ENCODE results near the gene GTF2E1.

The GTF2E1 gene

GRCh38 chr3:120743556-120744195 is 1.1 kb downstream of the GTF2E1 start:
- 17% methylated on average over 3 of the region's 6 CpGs for WGBS
- H2AFZ ChIP-seq (ENCODE audit: low read depth, low read length) = no peak overlapping the region

GRCh38 chr3:120745466-120745865 is 2.9 kb downstream of the GTF2E1 start:
- H3K14ac ChIP-seq (ENCODE audit: low read length in 2 of 2) = no peak overlapping the region
- no peak for DNase-seq
- H3K4ac ChIP-seq (ENCODE audit: low read depth in 1 of 2, low read length in 2 of 2) = no peak overlapping the region
- no peak overlapping the region for H2AFZ ChIP-seq (ENCODE audit: low read depth, low read length)
- H3K36me3 ChIP-seq (ENCODE audit: control insufficient read depth in 1 of 2, insufficient read depth in 2 of 2, low read depth in 1 of 2, low read length in 2 of 2) = peaks cover 0 to 3% of the 10 kb centered on the region in 2 experiments
- H3K79me1 ChIP-seq (replicated peaks; ENCODE audit: low read length, poor library complexity, severe bottlenecking) = peaks cover 14% of the 10 kb centered on the region
- no peak overlapping the region for H2BK5ac ChIP-seq (ENCODE audit: low read depth, low read length, poor library complexity, severe bottlenecking)
- no peak overlapping the region for H2BK12ac ChIP-seq (ENCODE audit: low read length in 2 of 2)
- H3K23ac ChIP-seq (ENCODE audit: low read length in 2 of 2) = no peak overlapping the region
- no peak overlapping the region for H3K4me2 ChIP-seq (ENCODE audit: low read length, poor library complexity, severe bottlenecking)
- no peaks in the 10 kb centered on the region for H3K9me3 ChIP-seq (ENCODE audit: control insufficient read depth, low read length)
- H4K8ac ChIP-seq (ENCODE audit: low read length) = no peak overlapping the region
- 98% methylated on average over 3 of the region's 3 CpGs for WGBS
- peaks cover 5% of the 10 kb centered on the region for H3K4me1 ChIP-seq (ENCODE audit: control insufficient read depth, insufficient read depth, low read depth, low read length)
- no peak overlapping the region for H2AK5ac ChIP-seq (ENCODE audit: low read length, severe bottlenecking)
- H4K91ac ChIP-seq (ENCODE audit: low read length) = no peak overlapping the region
- H3K27me3 ChIP-seq (ENCODE audit: control insufficient read depth in 1 of 2, insufficient read depth in 1 of 2, low read length in 2 of 2) = no peaks in the 10 kb centered on the region
- no peak overlapping the region for H2BK15ac ChIP-seq (ENCODE audit: low read depth, poor library complexity, severe bottlenecking)
- no peak overlapping the region for H3K4me3 ChIP-seq (ENCODE audit: insufficient read depth in 1 of 2, low read depth in 1 of 2, low read length in 2 of 2)
- no peak overlapping the region for H2BK120ac ChIP-seq (ENCODE audit: low read depth, low read length)
- H3K18ac ChIP-seq (ENCODE audit: low read depth in 1 of 2, low read length in 2 of 2) = no peak overlapping the region
- no peak overlapping the region for H3K9ac ChIP-seq (ENCODE audit: low read length)
- H3K27ac ChIP-seq (ENCODE audit: low read length, poor library complexity, severe bottlenecking) = no peak overlapping the region

More at GRCh38 chr3:120743556-120744195, 1.1 kb downstream of the GTF2E1 start:
- Histone ChIP-seq H2BK120ac (ENCODE audit: low read depth, low read length) (no peak overlapping the region), H3K18ac (ENCODE audit: low read depth in 1 of 2, low read length in 2 of 2) (no peak overlapping the region), H3K27ac (ENCODE audit: low read length, poor library complexity, severe bottlenecking) (peak overlapping the region; percentile 80), H3K36me3 (ENCODE audit: control insufficient read depth in 1 of 2, insufficient read depth in 2 of 2, low read depth in 1 of 2, low read length in 2 of 2) (no peaks in the 10 kb centered on the region), H3K4me1 (ENCODE audit: control insufficient read depth, insufficient read depth, low read depth, low read length) (peaks cover 5% of the 10 kb centered on the region), H3K79me1 (replicated peaks; ENCODE audit: low read length, poor library complexity, severe bottlenecking) (peaks cover 12% of the 10 kb centered on the region), H2AK5ac (ENCODE audit: low read length, severe bottlenecking) (peak overlapping the region; percentile 26), H3K4me3 (ENCODE audit: insufficient read depth in 1 of 2, low read depth in 1 of 2, low read length in 2 of 2) (peak overlapping the region in 1 of 2 experiments; percentile 97), H4K91ac (ENCODE audit: low read length) (no peak overlapping the region), H4K8ac (ENCODE audit: low read length) (peak overlapping the region; percentile 89), H3K4ac (ENCODE audit: low read depth in 1 of 2, low read length in 2 of 2) (peak overlapping the region; percentile 19 to 46), H2BK15ac (ENCODE audit: low read depth, poor library complexity, severe bottlenecking) (no peak overlapping the region), H3K14ac (ENCODE audit: low read length in 2 of 2) (peak overlapping the region in 1 of 2 experiments; percentile 8), H3K27me3 (ENCODE audit: control insufficient read depth in 1 of 2, insufficient read depth in 1 of 2, low read length in 2 of 2) (no peaks in the 10 kb centered on the region), H3K9me3 (ENCODE audit: control insufficient read depth, low read length) (no peaks in the 10 kb centered on the region), H3K4me2 (ENCODE audit: low read length, poor library complexity, severe bottlenecking) (peak overlapping the region; percentile 61), H2BK5ac (ENCODE audit: low read depth, low read length, poor library complexity, severe bottlenecking) (no peak overlapping the region), H3K23ac (ENCODE audit: low read length in 2 of 2) (no peak overlapping the region), H2BK12ac (ENCODE audit: low read length in 2 of 2) (no peak overlapping the region), H3K9ac (ENCODE audit: low read length) (peak overlapping the region; percentile 89)
- DNase-seq = no peak

DNA sequence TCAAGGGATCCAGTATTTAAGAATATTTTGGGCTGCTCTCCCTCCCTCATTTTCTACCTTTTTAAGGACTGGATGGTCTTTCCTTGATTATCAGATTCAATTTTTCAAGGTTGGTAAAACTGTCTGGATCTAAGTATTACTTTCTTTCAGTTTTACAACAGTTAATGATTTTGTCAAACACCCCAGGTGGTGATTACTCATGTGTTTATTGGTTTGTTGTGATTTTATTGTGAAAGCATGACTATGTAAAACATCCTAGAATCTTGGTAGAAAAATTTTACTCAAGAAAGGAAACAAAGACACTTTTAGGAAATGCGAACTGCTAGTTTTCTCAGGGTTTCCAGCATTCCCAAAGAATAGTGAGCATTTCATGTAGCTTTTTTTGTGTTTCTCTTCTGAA is 7.3 kb downstream of the GTF2E1 start:
- Histone ChIP-seq H3K27me3 (ENCODE audit: control insufficient read depth in 1 of 2, insufficient read depth in 1 of 2, low read length in 2 of 2) (no peaks in the 10 kb centered on the region), H3K36me3 (ENCODE audit: control insufficient read depth in 1 of 2, insufficient read depth in 2 of 2, low read depth in 1 of 2, low read length in 2 of 2) (peaks cover 2 to 25% of the 10 kb centered on the region in 2 experiments), H2BK120ac (ENCODE audit: low read depth, low read length) (no peak overlapping the region), H3K9ac (ENCODE audit: low read length) (no peak overlapping the region), H2BK12ac (ENCODE audit: low read length in 2 of 2) (no peak overlapping the region), H3K4me2 (ENCODE audit: low read length, poor library complexity, severe bottlenecking) (no peak overlapping the region), H3K14ac (ENCODE audit: low read length in 2 of 2) (no peak overlapping the region), H2AK5ac (ENCODE audit: low read length, severe bottlenecking) (no peak overlapping the region), H2AFZ (ENCODE audit: low read depth, low read length) (no peak overlapping the region), H3K4me3 (ENCODE audit: insufficient read depth in 1 of 2, low read depth in 1 of 2, low read length in 2 of 2) (no peak overlapping the region), H3K4ac (ENCODE audit: low read depth in 1 of 2, low read length in 2 of 2) (no peak overlapping the region), H4K8ac (ENCODE audit: low read length) (no peak overlapping the region), H3K23ac (ENCODE audit: low read length in 2 of 2) (no peak overlapping the region), H3K9me3 (ENCODE audit: control insufficient read depth, low read length) (no peaks in the 10 kb centered on the region), H3K4me1 (ENCODE audit: control insufficient read depth, insufficient read depth, low read depth, low read length) (no peaks in the 10 kb centered on the region), H2BK15ac (ENCODE audit: low read depth, poor library complexity, severe bottlenecking) (no peak overlapping the region), H3K27ac (ENCODE audit: low read length, poor library complexity, severe bottlenecking) (no peak overlapping the region), H3K18ac (ENCODE audit: low read depth in 1 of 2, low read length in 2 of 2) (no peak overlapping the region), H2BK5ac (ENCODE audit: low read depth, low read length, poor library complexity, severe bottlenecking) (no peak overlapping the region), H3K79me1 (replicated peaks; ENCODE audit: low read length, poor library complexity, severe bottlenecking) (peaks cover 8% of the 10 kb centered on the region), H4K91ac (ENCODE audit: low read length) (no peak overlapping the region)
- WGBS = 88% methylated on average over 1 of the region's 1 CpG
- DNase-seq = no peak

DNA sequence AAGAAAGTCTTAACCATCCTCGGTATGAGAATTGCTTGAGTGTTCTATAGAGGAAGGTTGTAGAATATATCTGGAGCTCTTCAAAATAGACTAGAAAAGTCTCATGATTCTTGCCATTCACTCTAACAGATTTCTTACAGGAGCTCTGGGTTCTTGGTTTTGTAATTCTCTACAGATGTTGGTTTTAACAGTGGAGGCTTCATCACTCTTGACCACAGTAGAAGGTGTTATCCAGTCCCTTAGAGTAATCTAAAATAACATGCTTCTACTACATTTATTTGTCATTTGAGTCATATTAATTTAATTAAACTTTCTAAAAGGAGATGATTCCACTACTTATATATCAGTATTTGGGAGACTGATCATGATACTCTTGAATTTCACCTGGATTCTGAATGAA is 9.7 kb downstream of the GTF2E1 start:
- no peak overlapping the region for H3K14ac ChIP-seq (ENCODE audit: low read length in 2 of 2)
- H2AK5ac ChIP-seq (ENCODE audit: low read length, severe bottlenecking) = no peak overlapping the region
- H2BK5ac ChIP-seq (ENCODE audit: low read depth, low read length, poor library complexity, severe bottlenecking) = no peak overlapping the region
- no peak overlapping the region for H2BK12ac ChIP-seq (ENCODE audit: low read length in 2 of 2)
- peaks cover 2 to 28% of the 10 kb centered on the region in 2 experiments for H3K36me3 ChIP-seq (ENCODE audit: control insufficient read depth in 1 of 2, insufficient read depth in 2 of 2, low read depth in 1 of 2, low read length in 2 of 2)
- no peak overlapping the region for H3K27ac ChIP-seq (ENCODE audit: low read length, poor library complexity, severe bottlenecking)
- no peaks in the 10 kb centered on the region for H3K9me3 ChIP-seq (ENCODE audit: control insufficient read depth, low read length)
- H3K9ac ChIP-seq (ENCODE audit: low read length) = no peak overlapping the region
- no peak overlapping the region for H3K4me2 ChIP-seq (ENCODE audit: low read length, poor library complexity, severe bottlenecking)
- H3K27me3 ChIP-seq (ENCODE audit: control insufficient read depth in 1 of 2, insufficient read depth in 1 of 2, low read length in 2 of 2) = no peaks in the 10 kb centered on the region
- H2BK120ac ChIP-seq (ENCODE audit: low read depth, low read length) = no peak overlapping the region
- DNase-seq = no peak
- H4K91ac ChIP-seq (ENCODE audit: low read length) = no peak overlapping the region
- no peak overlapping the region for H3K4ac ChIP-seq (ENCODE audit: low read depth in 1 of 2, low read length in 2 of 2)
- H3K79me1 ChIP-seq (replicated peaks; ENCODE audit: low read length, poor library complexity, severe bottlenecking) = peaks cover 6% of the 10 kb centered on the region
- H3K18ac ChIP-seq (ENCODE audit: low read depth in 1 of 2, low read length in 2 of 2) = no peak overlapping the region
- H3K4me3 ChIP-seq (ENCODE audit: insufficient read depth in 1 of 2, low read depth in 1 of 2, low read length in 2 of 2) = no peak overlapping the region
- no peak overlapping the region for H2AFZ ChIP-seq (ENCODE audit: low read depth, low read length)
- no CpG with 5 or more reads among the region's 1 CpG for WGBS
- H2BK15ac ChIP-seq (ENCODE audit: low read depth, poor library complexity, severe bottlenecking) = no peak overlapping the region
- H3K4me1 ChIP-seq (ENCODE audit: control insufficient read depth, insufficient read depth, low read depth, low read length) = no peaks in the 10 kb centered on the region
- H3K23ac ChIP-seq (ENCODE audit: low read length in 2 of 2) = no peak overlapping the region
- H4K8ac ChIP-seq (ENCODE audit: low read length) = no peak overlapping the region
